Measurements from ENCODE around the gene ADGRG7.

Gene ADGRG7

GRCh38 chr3:100631236-100631635 is 21.8 kb downstream of the ADGRG7 start:
- no peak for TF ChIP-seq CTCF (IDR thresholded peaks at IDR 0.05; ENCODE audit: low read depth, low read length)

DNA sequence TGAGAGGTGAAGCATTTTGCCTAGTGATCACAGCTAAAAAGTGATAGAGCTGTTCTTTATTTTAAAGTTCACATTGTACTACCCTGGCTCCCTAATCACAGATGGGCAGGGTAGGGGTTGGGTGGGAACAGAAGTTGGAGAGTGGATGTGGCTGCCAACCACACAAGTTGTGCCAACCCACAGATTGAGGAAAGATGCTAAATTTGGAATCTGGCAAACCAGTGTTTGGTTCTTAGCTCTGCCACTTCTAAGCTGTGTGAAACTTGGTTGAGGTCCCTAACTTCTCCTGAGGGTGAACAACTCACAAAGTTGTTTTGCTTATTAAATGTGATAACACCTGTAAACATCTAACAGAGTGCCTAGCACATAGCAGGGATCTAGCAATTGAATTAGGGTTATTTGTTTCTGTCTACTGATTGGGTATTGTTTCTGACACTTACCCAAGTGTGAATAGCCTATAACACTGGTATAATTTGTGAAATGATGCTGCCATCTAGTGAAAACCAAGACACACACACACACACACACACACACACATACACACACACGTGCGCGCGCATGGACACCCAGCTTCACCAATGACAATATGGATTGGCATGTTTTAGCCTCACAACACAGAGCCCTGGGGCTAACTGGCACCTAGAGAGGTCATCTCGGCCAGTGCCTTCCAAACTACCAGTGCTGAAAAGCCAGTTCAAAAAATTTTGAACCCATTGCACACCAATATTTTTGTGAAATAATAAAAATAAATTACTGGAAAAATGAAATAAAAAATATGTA is 25.3 kb downstream of the ADGRG7 start:
- TF ChIP-seq CTCF (IDR thresholded peaks at IDR 0.05; ENCODE audit: low read depth, low read length) = no peak
- no peak overlapping the region for H3K4me3 ChIP-seq (ENCODE audit: low read depth, low read length)

More at GRCh38 chr3:100631236-100631635, 21.8 kb downstream of the ADGRG7 start:
- no peak overlapping the region for H3K4me3 ChIP-seq (ENCODE audit: low read depth, low read length)

DNA sequence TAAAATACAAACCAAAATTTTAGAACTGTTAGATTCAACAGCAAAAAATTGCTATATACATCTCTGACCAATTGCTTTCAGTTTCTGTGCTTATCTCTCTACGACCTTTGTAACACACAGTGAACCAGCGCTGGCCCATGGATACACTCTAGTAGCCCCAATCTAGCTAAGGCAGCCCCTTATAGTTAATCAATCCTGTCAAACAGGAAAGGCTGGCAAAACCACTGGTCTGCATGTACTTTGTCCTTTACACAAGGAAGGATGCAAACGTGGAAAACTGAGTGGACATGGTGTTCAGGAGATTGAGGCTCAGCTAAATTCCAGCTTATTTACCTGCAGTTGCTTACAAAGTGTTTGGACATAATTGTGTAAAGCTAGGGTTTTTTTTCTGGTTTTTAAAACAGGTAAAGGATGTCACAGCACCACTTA is 25.9 kb downstream of the ADGRG7 start:
- H3K4me3 ChIP-seq (ENCODE audit: low read depth, low read length) = no peak overlapping the region
- no peak for TF ChIP-seq CTCF (IDR thresholded peaks at IDR 0.05; ENCODE audit: low read depth, low read length)

DNA sequence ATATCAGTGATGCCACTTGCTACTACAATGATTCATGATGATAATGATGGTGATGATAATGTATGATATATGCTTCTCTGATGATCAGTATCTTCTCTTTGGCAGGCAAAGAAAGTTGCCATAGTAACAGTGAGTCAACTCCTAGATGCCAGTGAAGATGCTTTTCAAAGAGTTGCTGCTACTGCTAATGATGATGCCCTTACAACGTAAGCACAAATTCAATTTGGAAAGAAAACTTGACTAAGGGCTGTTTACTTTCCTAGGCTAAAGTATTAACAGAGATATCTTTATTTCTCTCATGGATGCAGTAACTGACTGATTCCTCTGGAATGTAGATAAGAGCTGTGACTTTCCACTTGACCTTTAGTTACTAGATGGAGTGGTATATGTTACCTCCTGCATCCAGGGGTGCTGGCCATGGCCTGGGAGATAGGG is 27.8 kb downstream of the ADGRG7 start:
- no peak overlapping the region for H3K4me3 ChIP-seq (ENCODE audit: low read depth, low read length)
- TF ChIP-seq CTCF (IDR thresholded peaks at IDR 0.05; ENCODE audit: low read depth, low read length) = no peak

DNA sequence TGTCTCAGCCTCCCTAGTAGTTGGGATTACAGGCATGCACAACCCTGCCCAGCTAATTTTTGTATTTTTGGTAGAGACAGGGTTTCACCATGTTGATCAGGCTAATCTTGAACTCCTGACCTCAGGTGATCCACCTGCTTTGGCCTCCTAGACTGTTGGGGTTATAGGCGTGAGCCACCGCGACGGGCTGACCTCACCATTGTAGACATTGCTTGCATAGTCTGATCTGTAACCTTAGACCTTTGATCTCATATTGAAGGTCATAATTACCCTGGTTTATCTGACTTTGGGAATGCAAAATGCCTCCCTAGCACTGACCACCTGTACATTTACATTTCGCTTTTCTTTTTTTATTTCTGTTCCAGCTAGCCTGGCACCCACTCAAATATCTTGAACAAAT is 31.2 kb downstream of the ADGRG7 start:
- H3K4me3 ChIP-seq (ENCODE audit: low read depth, low read length) = no peak overlapping the region
- no peak for TF ChIP-seq CTCF (IDR thresholded peaks at IDR 0.05; ENCODE audit: low read depth, low read length)

DNA sequence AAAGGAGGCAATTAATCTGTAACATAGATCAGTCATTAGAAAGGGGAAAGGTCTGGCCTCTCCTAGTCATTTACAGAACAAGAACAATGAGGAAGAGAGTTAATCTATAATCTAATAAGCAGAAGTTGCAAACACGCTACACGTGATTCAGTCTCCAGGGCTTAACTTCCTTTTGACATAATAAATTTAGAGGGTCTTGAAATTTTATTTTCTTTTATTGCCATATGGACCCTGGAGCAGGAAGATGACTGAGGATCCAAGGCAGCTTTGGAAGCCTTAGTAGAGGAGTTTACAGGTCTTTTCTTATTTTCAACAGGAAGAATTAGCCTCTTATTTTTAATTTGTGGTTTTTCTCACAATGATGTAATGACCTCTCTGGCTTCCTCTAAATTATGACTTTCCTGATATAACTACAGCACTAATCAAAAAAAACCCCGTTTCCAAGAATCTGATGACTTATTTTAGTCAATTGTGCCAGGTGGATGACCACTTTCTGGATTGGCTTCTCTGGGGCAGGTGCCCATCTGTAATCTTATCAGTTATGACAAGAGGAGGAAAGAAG is 32.2 kb downstream of the ADGRG7 start:
- TF ChIP-seq CTCF (IDR thresholded peaks at IDR 0.05; ENCODE audit: low read depth, low read length) = no peak
- no peak overlapping the region for H3K4me3 ChIP-seq (ENCODE audit: low read depth, low read length)

DNA sequence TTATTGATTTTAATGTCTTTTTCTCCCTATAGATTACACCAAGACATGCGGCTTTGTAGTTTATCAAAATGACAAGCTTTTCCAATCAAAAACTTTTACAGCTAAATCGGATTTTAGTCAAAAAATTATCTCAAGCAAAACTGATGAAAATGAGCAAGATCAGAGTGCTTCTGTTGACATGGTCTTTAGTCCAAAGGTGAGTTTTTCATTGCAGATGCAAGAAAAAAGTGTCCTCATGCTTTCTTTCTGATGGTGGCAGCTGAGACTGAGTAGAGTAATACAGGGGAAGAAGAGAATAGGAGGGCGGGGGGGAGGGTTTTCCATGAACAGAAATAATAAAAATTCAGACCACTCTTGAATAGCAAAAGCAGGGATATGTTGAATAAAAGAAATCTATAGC is 36.5 kb downstream of the ADGRG7 start:
- no peak overlapping the region for H3K4me3 ChIP-seq (ENCODE audit: low read depth, low read length)
- TF ChIP-seq CTCF (IDR thresholded peaks at IDR 0.05; ENCODE audit: low read depth, low read length) = no peak

All from WI38 (cell line).